GM18951 (cell line): ENCODE data around the gene SPATS2L.

Experiments
- POLR2A ChIP-seq: IDR thresholded peaks from 4 replicates; pipeline ENCODE4 v1.6.1; 2011; ENCODE audit warnings: mild to moderate bottlenecking; ENCODE audit not compliant: insufficient read length, insufficient read depth; ENCODE audit errors: extremely low read depth
- in situ Hi-C: fragments of 300-500 bp; cut with MboI; formaldehyde crosslinking; loops from one replicate; pipeline ENCODE4 v1.12.0; 2022; ENCODE audit warnings: low sequenced_read_pairs, mixed read lengths, inconsistent platforms; ENCODE audit not compliant: unreplicated experiment

SPATS2L gene

DNA sequence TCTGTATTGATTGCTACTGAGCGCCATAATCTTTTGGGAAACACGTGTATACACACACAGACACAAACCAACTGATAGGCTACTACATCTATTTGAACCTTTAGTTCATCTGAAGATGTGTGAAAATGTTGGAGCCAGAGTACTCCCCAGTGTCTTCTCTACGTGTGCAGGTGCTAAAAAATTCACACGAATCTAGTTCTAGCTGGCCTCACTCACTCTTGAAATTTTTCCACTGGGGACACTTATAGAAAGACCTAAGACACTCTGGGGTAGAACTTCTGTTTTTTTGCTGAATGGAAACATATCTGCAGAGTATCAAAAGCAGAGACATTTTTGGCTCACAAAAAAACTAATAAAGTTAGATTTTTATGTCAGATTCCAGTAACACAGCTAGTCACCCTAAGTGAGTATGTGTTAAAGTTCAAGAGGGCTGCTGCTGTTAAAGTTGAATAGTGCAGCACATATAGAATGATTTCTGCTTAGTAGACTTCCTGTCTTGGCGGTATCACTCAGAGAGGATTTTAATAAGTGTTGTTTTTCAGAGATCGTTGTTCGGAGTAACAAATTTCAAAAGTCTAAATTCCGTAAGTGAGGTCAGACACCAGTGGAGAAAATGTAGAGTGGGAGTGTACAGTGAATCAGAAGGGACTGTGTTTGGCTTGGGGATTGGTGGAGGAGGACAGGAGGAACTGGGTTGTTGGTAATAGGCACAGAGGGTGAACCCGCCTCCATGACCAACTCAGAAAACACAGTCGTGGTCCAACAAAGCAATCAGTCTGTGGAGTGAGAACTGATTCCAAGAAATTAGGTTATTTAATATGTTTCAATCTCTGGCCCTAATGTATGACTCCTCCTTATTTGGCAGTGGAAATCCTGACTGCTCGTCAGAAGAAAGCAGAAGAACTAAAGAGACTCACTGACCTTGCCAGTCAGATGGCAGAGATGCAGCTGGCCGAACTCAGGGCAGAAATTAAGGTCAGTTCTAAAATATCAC, 160.2 kb downstream of the SPATS2L start:
- in situ Hi-C loops: no loop called here

GRCh38 chr2:200467806-200468681, 161.6 kb downstream of the SPATS2L start:
- in situ Hi-C loops: no loop called here
- TF ChIP-seq POLR2A: no peak

More for the DNA sequence above, 160.2 kb downstream of the SPATS2L start:
- no peak for TF ChIP-seq POLR2A

- no peak for TF ChIP-seq POLR2A
- in situ Hi-C loops: loop anchor here (10.0 kb wide), 1 partner anchor 165 kb away; the partner anchor contains the start of gene SPATS2L
Measured at GRCh38 chr2:200469708-200470211, 163.3 kb downstream of the SPATS2L start.

DNA sequence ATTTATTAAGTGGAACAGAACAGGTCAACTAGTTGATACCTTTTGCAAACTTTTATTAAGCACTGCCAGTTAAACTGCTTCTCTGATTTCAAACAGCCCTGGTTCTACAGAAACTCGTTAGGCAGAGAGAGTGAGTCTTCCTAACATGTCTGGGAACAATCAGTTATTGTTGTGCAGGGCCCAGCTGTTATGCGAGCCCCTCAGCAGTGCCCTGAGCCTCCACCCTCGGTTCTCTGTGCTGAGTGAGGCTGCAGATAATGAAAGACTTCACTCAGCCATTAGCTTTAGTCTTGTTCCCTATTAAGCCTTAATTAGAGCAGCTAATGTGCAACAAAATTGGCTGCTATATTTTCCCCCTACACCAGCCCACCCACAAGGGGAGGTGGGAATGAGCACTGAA, 163.7 kb downstream of the SPATS2L start:
- in situ Hi-C loops: loop anchor here (10.0 kb wide), 1 partner anchor 165 kb away; the partner anchor contains the start of gene SPATS2L
- TF ChIP-seq POLR2A: no peak

DNA sequence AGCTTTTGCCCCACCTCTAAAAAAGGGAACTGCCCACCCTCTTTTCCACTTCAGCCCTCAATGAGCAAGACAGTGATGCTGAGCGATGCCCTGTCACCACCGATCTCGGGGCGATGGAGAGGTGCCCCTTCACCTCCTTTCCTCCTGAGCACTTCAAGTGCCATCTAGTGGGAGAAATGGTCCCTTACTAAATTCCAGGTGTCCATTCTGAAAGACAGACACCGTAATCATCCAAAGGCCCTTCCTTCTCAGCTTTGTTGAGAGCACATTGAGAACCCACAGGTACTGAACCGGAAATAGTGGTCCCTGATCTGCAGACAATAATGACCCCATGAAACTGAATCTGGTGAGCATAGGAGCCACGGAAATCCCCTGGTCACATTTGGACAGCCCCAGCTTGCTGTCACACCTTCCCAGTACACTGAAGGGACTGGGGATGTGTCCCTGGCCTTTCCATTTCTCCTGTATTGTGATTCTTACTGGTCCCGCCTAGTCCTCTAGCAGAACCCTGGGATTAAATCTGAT, 164.9 kb downstream of the SPATS2L start:
- in situ Hi-C loops: loop anchor here (10.0 kb wide), 1 partner anchor 167 kb away; the partner anchor contains the start of gene SPATS2L
- no peak for TF ChIP-seq POLR2A

GRCh38 chr2:200471928-200472645, 165.6 kb downstream of the SPATS2L start:
- in situ Hi-C loops: loop anchor here (10.0 kb wide), 1 partner anchor 167 kb away; the partner anchor contains the start of gene SPATS2L
- TF ChIP-seq POLR2A: no peak

GRCh38 chr2:200472853-200473464, 166.5 kb downstream of the SPATS2L start:
- in situ Hi-C loops: loop anchor here (10.0 kb wide), 1 partner anchor 168 kb away; the partner anchor contains the start of gene SPATS2L

DNA sequence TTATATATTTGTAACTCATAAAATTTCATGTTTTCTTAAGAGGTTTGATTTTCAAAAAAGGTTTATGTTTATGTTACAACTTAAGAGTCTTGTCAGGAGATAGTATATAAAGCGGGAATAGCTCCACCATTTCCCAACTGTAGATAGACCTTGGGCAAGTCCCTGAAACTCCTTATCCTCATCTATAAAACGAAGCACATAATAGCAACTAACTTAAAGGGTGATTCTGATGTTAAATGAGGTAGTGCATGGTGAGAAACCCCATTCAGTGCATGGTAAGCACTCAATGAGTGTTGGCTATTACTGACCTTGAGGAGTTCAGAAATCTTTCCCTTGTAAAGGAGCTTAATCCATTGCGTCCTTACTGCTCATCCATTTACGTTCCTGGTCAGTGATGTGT, 169.3 kb downstream of the SPATS2L start:
- in situ Hi-C loops: loop anchor here (5.0 to 10.0 kb wide), 2 partner anchors 171 to 498 kb away; partner anchors contain the start of gene SPATS2L
- no peak for TF ChIP-seq POLR2A

More at GRCh38 chr2:200472853-200473464, 166.5 kb downstream of the SPATS2L start:
- no peak for TF ChIP-seq POLR2A

- in situ Hi-C loops: loop anchor here (5.0 to 10.0 kb wide), 2 partner anchors 172 to 500 kb away; partner anchors contain the start of gene SPATS2L
Measured at GRCh38 chr2:200476836-200477235, 170.3 kb downstream of the SPATS2L start.

GRCh38 chr2:200477667-200478131, 171.2 kb downstream of the SPATS2L start:
- no peak for TF ChIP-seq POLR2A
- in situ Hi-C loops: loop anchor here (5.0 to 10.0 kb wide), 2 partner anchors 173 to 500 kb away; partner anchors contain the start of gene SPATS2L

More at GRCh38 chr2:200476836-200477235, 170.3 kb downstream of the SPATS2L start:
- no peak for TF ChIP-seq POLR2A

- TF ChIP-seq POLR2A: no peak
- in situ Hi-C loops: loop anchor here (5.0 to 10.0 kb wide), 2 partner anchors 175 to 502 kb away; partner anchors contain the start of gene SPATS2L
Measured at GRCh38 chr2:200479692-200480265, 173.3 kb downstream of the SPATS2L start.

- in situ Hi-C loops: no loop called here
- TF ChIP-seq POLR2A: no peak
Measured at GRCh38 chr2:200482194-200482593, 175.7 kb downstream of the SPATS2L start.
